HepG2 (cell line): ENCODE data around the gene TFRC. TPM values are rescaled to one million over a fixed set of nuclear protein-coding genes. Genes with fewer than 3 reads are reported as not detected.
"Not testable (repeated sequence)": the region's sequence is repeated elsewhere in the genome, so short reads cannot be mapped to it uniquely, and the experiment has no call there.

Source experiments
- ATAC-seq: fragments of 200-7000 bp; cut with Tn5 transposase; 3 replicates; pipeline ENCODE4 v1.9.1; 2020; ENCODE audit warnings: mild to moderate bottlenecking, moderate library complexity
- BruUV-seq: library from RNA; stranded (reverse); fragments of 400-500 nt; replicated peaks from 2 replicates; lab custom pipeline; 2021; lab: Mats Ljungman, UMichigan
- CTCF ChIA-PET: fragments of 300-600 bp; formaldehyde crosslinking; extraction: SDS; loops from one replicate; lab custom pipeline; 2021; ENCODE audit warnings: low total read pairs, inconsistent platforms, low intra/inter-chr PET ratio; lab: Yijun Ruan, JAX
- POLR2A ChIA-PET: fragments of 350-600 bp; sonication (Branson Sonifier 250); formaldehyde crosslinking; loops from one replicate; lab custom pipeline; 2020; ENCODE audit warnings: antibody characterized with exemption, inconsistent platforms; lab: Yijun Ruan, JAX
- DNase-seq: peaks from one replicate; pipeline ENCODE4 v3.0.0-alpha.2; 2015; ENCODE audit warnings: low spot score
- FAIRE-seq: peaks from 3 replicates; lab custom pipeline; 2011; peaks lifted over from hg19 to GRCh38; lab: Jason Lieb, UNC
- H2AFZ ChIP-seq: one replicate; pipeline ENCODE4 v1.6.1; 2011; ENCODE audit warnings: low read length, inconsistent platforms
- H3K27ac ChIP-seq: fragments of 300-600 bp; 3 replicates; pipeline ENCODE4 v1.8.0; 2011; ENCODE audit warnings: mixed run types, mild to moderate bottlenecking, mixed read lengths, low read length, inconsistent platforms; ENCODE audit not compliant: insufficient read depth; ENCODE audit errors: extremely low read length
- H3K27me3 ChIP-seq, 2 experiments: fragments of 200-600 bp in 1 of 2; 2 replicates in 1 of 2; 3 replicates in 1 of 2; pipeline versions ENCODE4 v1.6.0 to v1.8.0; 2011; ENCODE audit warnings: low read length in 2 of 2, mild to moderate bottlenecking in 2 of 2, moderate library complexity in 2 of 2, inconsistent platforms in 1 of 2; ENCODE audit not compliant: insufficient read depth in 2 of 2, control insufficient read depth in 1 of 2
- H3K36me3 ChIP-seq, 2 experiments: fragments of 200-600 bp in 1 of 2; replicated peaks in 1 of 2; 2 replicates in 1 of 2; 3 replicates in 1 of 2; pipeline versions ENCODE4 v1.5.1 to v1.8.0; 2011; ENCODE audit warnings: low read length in 2 of 2, inconsistent platforms in 1 of 2; ENCODE audit not compliant: insufficient read depth in 2 of 2, control insufficient read depth in 1 of 2
- H3K4me1 ChIP-seq: 2 replicates; pipeline ENCODE4 v1.5.1; 2012; ENCODE audit warnings: low read length, inconsistent platforms; ENCODE audit not compliant: insufficient read depth
- H3K4me2 ChIP-seq: 2 replicates; pipeline ENCODE4 v1.6.0; 2011; ENCODE audit warnings: low read depth, low read length, inconsistent platforms
- H3K4me3 ChIP-seq, 3 experiments: fragments of 200-600 bp in 1 of 3; sonication (generic), shearing (Covaris generic) in 1 of 3; replicated peaks in 1 of 3; 2 replicates each; pipeline ENCODE4 v1.5.1; 2011 to 2016; ENCODE audit warnings: low read length in 3 of 3, inconsistent platforms in 2 of 3, low read depth in 2 of 3, mild to moderate bottlenecking in 2 of 3, control low read depth in 1 of 3, mixed read lengths in 1 of 3; ENCODE audit not compliant: insufficient read depth in 1 of 3
- H3K79me2 ChIP-seq: one replicate; pipeline ENCODE4 v1.6.1; 2011; ENCODE audit warnings: low read length, inconsistent platforms; ENCODE audit not compliant: insufficient read depth
- H3K9ac ChIP-seq: 2 replicates; pipeline ENCODE4 v1.6.0; 2011; ENCODE audit warnings: mild to moderate bottlenecking, low read depth, low read length, inconsistent platforms; ENCODE audit not compliant: insufficient read depth
- H3K9me3 ChIP-seq: 2 replicates; pipeline ENCODE4 v1.5.1; 2012; ENCODE audit warnings: mild to moderate bottlenecking, low read length
- H4K20me1 ChIP-seq: 2 replicates; pipeline ENCODE4 v1.6.0; 2011; ENCODE audit warnings: inconsistent platforms, mild to moderate bottlenecking, low read length, moderate library complexity; ENCODE audit not compliant: insufficient read depth
- CHD4 ChIP-seq: fragments of 200-600 bp; sonication (generic); IDR thresholded peaks from 2 replicates; pipeline ENCODE4 v1.7.0; 2017; ENCODE audit warnings: mild to moderate bottlenecking, low read length, borderline replicate concordance
- GATAD2A ChIP-seq: IDR thresholded peaks from 2 replicates; pipeline ENCODE4 v1.6.1; 2016
- HNF4G ChIP-seq, 2 experiments: sonication (generic) in 1 of 2; formaldehyde crosslinking in 1 of 2; IDR thresholded peaks; 2 replicates each; pipeline versions ENCODE4 v1.4.0 to v1.6.1; 2011 to 2020; ENCODE audit warnings: borderline replicate concordance in 2 of 2, low read depth in 2 of 2, mild to moderate bottlenecking in 2 of 2, low read length in 1 of 2, missing genetic modification reagents in 1 of 2, moderate library complexity in 1 of 2
- KLF16 ChIP-seq, 2 experiments: sonication (generic) in 1 of 2; formaldehyde crosslinking in 1 of 2; IDR thresholded peaks; 2 replicates each; pipeline versions ENCODE4 v1.6.1 to v1.8.0; 2016 to 2023; ENCODE audit warnings: missing genetic modification reagents in 2 of 2, missing compliant biosample characterization in 1 of 2
- RBM39 ChIP-seq: fragments of 200-400 bp; formaldehyde crosslinking; IDR thresholded peaks from one replicate; pipeline ENCODE4 v1.6.1; 2018; ENCODE audit warnings: antibody characterized with exemption, mild to moderate bottlenecking, low read depth, low read length; ENCODE audit not compliant: poor library complexity, severe bottlenecking
- ZFP82 ChIP-seq: sonication (generic); formaldehyde crosslinking; IDR thresholded peaks from 2 replicates; pipeline ENCODE4 v1.5.1; 2020; ENCODE audit warnings: mild to moderate bottlenecking, missing genetic modification reagents, borderline replicate concordance
- WGBS: methylation state at CpG from one replicate; pipeline ENCODE4 v1.1.6; 2017; ENCODE audit warnings: low lambda C conversion rate; 5-methylcytosine and 5-hydroxymethylcytosine counted together
- in situ Hi-C: cut with HindIII; loops from 2 replicates; pipeline ENCODE4 v1.10.0; 2017; ENCODE audit warnings: low pct_unique_long_range_greater_than_20kb; ENCODE audit not compliant: extremely low pct_ligation_motif_present
- intact Hi-C: fragments of 100-400 bp; cut with micrococcal nuclease; formaldehyde crosslinking; loops from one replicate; pipeline ENCODE4 v1.10.0; 2022; ENCODE audit not compliant: unreplicated experiment
- polyA plus RNA-seq, 8 experiments: library from polyadenylated mRNA; depleted of rRNA in 3 of 8; stranded (reverse) in 7 of 8; unstranded in 1 of 8; fragments of >200 nt; fragmentation: Illumina TruSeq in 4 of 8; extraction: Trizol in 4 of 8; gene quantifications; 2 replicates each; pipeline versions ENCODE4 v1.2.1 to v1.2.3, GENCODE V29; 2011 to 2016; ENCODE audit warnings: low read depth in 4 of 8, missing spikeins in 1 of 8, mixed read lengths in 1 of 8; ENCODE audit not compliant: insufficient read depth in 1 of 8
- total RNA-seq, 5 experiments: library from RNA; depleted of rRNA; stranded (reverse); fragments of >200 nt; fragmentation: Illumina TruSeq; extraction: Trizol; gene quantifications; 2 replicates each; pipeline ENCODE4 v1.2.3, GENCODE V29; 2016; ENCODE audit warnings: low read depth in 1 of 5
- TF ChIP-seq, protein P1 (sequence below): sonication (generic); formaldehyde crosslinking; IDR thresholded peaks from 2 replicates; pipeline ENCODE4 v1.4.0; 2020; ENCODE audit warnings: mild to moderate bottlenecking, low read depth, missing genetic modification reagents

Gene TFRC
- total and polyA plus RNA-seq, 2 of the 13 experiments (the other 11 are each of a cell fraction or from before 2014, with no cell fraction given), result 188 to 274 TPM

DNA sequence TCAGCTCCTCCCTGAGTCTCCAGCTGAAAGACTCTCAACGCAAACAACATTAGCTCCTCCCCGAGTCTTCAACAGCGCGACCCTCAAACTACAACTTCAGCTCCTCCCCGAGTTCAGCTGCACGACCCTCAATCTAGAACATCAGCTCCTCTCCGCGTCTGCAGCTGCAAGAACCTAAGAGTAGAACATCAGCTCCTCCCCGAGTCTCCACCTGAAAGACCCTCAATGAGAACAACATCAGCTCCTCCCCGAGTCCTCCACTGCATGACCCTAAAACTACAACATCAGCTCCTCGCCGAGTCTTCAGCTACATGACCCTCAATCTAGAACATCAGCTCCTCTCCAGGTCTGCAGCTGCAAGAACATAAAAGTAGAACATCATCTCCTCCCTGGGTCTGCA, 78.3 kb downstream of the TFRC start:
- CTCF ChIA-PET, result no interaction called here
- H3K4me2 ChIP-seq, result no peak overlapping the region
- H3K4me1 ChIP-seq, result no peaks in the 10 kb centered on the region; the same call in 1 of the 2 replicates
- TF ChIP-seq, protein P1, sequence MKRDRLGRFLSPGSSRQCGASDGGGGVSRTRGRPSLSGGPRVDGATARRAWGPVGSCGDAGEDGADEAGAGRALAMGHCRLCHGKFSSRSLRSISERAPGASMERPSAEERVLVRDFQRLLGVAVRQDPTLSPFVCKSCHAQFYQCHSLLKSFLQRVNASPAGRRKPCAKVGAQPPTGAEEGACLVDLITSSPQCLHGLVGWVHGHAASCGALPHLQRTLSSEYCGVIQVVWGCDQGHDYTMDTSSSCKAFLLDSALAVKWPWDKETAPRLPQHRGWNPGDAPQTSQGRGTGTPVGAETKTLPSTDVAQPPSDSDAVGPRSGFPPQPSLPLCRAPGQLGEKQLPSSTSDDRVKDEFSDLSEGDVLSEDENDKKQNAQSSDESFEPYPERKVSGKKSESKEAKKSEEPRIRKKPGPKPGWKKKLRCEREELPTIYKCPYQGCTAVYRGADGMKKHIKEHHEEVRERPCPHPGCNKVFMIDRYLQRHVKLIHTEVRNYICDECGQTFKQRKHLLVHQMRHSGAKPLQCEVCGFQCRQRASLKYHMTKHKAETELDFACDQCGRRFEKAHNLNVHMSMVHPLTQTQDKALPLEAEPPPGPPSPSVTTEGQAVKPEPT (CRISPR knock-in tag), result no peak
- TF ChIP-seq HNF4G (IDR thresholded peaks at IDR 0.05; ENCODE audit: borderline replicate concordance, low read depth, low read length), result no peak
- no peak for TF ChIP-seq HNF4G (CRISPR knock-in tag; IDR thresholded peaks at IDR 0.05; ENCODE audit: borderline replicate concordance, low read depth)
- no peak for TF ChIP-seq ZFP82 (CRISPR knock-in tag)
- TF ChIP-seq RBM39, result no peak
- no peak for TF ChIP-seq CHD4
- TF ChIP-seq KLF16 (CRISPR knock-in tag; IDR thresholded peaks at IDR 0.05), result no peak
- no peak for TF ChIP-seq GATAD2A (CRISPR knock-in tag)
- POLR2A ChIA-PET, result no interaction called here
- BruUV-seq, result no TSS peak
- FAIRE-seq (no peak), ATAC-seq (no peak), DNase-seq (no peak)
- no peaks in the 10 kb centered on the region for H4K20me1 ChIP-seq
- no peak overlapping the region for H3K9ac ChIP-seq
- no peak overlapping the region for H3K4me3 ChIP-seq
- H3K27me3 ChIP-seq, result peaks cover 6 to 54% of the 10 kb centered on the region in 2 experiments; a peak in 3 of 5 replicates
- H3K79me2 ChIP-seq, result no peaks in the 10 kb centered on the region
- no peak overlapping the region for H2AFZ ChIP-seq
- H3K27ac ChIP-seq, result no peak overlapping the region
- no peaks in the 10 kb centered on the region for H3K36me3 ChIP-seq
- no peaks in the 10 kb centered on the region for H3K9me3 ChIP-seq
- intact Hi-C loops, result no loop called here
- WGBS, result 17% methylated on average over 11 of the region's 12 CpGs
- in situ Hi-C loops, result no loop called here

DNA sequence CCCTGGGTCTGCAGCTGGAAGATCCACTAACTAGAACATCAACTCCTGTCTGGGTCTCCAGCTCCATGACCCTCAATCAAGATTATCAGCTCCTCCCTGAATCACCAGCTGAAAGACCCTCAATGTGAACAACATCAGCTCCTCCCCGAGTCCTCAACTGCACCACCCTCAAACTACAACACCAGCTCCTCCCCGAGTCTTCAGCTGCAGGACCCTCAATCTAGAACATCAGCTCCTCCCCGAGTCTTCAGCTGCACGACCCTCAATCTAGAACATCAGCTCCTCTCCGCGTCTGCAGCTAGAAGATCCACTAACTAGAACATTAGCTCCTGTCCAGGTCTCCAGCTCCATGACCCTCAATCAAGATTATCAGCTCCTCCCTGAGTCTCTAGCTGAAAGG, 79.2 kb downstream of the TFRC start:
- intact Hi-C loops, H3K27ac ChIP-seq, POLR2A ChIA-PET, H3K9me3 ChIP-seq, DNase-seq, H3K36me3 ChIP-seq, ATAC-seq, H3K4me2 ChIP-seq, H3K9ac ChIP-seq, H3K4me1 ChIP-seq, in situ Hi-C loops, CTCF ChIA-PET, BruUV-seq, H4K20me1 ChIP-seq, H3K4me3 ChIP-seq, H2AFZ ChIP-seq, H3K79me2 ChIP-seq, FAIRE-seq: not testable (repeated sequence)
- peaks cover 6 to 46% of the 10 kb centered on the region in 2 experiments; a peak in 3 of 5 replicates for H3K27me3 ChIP-seq
- WGBS, result 39% methylated on average over 6 of the region's 6 CpGs

DNA sequence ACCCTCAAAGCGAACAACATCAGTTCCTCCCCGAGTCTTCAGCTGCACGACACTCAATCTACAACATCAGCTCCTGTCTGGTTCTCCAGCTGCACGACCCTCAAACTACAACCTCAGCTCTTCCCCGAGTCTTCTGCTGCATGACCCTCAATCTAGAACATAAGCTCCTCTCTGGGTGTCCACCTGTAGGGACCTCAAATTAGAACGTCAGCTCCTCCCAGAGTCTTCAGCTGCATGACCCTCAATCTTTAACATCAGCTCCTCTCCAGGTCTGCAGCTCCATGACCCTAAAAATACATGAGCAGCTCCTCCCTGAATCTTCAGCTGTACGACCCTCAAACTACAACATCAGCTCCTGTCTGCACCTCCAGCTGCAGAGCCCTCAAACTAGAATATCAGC, 80.7 kb downstream of the TFRC start:
- H3K9me3 ChIP-seq, intact Hi-C loops, ATAC-seq, H4K20me1 ChIP-seq, H3K79me2 ChIP-seq, BruUV-seq, CTCF ChIA-PET, DNase-seq, H3K4me3 ChIP-seq, in situ Hi-C loops, H3K27ac ChIP-seq, POLR2A ChIA-PET, FAIRE-seq, H2AFZ ChIP-seq, H3K4me2 ChIP-seq, H3K9ac ChIP-seq, H3K36me3 ChIP-seq, H3K4me1 ChIP-seq: not testable (repeated sequence)
- WGBS, result 25% methylated on average over 7 of the region's 7 CpGs
- peaks cover 5 to 45% of the 10 kb centered on the region in 2 experiments; a peak in 3 of 5 replicates for H3K27me3 ChIP-seq
